ENCODE results near the gene MAOA.
"Not testable (repeated sequence)": the region's sequence is repeated elsewhere in the genome, so short reads cannot be mapped to it uniquely, and the experiment has no call there.

Gene MAOA

GRCh38 chrX:43656005-43656494 lies at the start of gene MAOA:
MAOA (plus strand) TSS chrX:43656299; CDS start chrX:43656342, 43 bp downstream.
- no peak for DNase-seq

- DNase-seq: no peak
Observed at GRCh38 chrX:43612400-43612799, 43.7 kb upstream of the MAOA start.

- DNase-seq: no peak
Observed at GRCh38 chrX:43615660-43616059, 40.4 kb upstream of the MAOA start.

GRCh38 chrX:43618366-43619205 lies 37.5 kb upstream of the MAOA start:
- no peak for DNase-seq

GRCh38 chrX:43619861-43620260 lies 36.2 kb upstream of the MAOA start:
- not testable (repeated sequence) for DNase-seq

GRCh38 chrX:43627147-43627546 lies 29.0 kb upstream of the MAOA start:
- no peak for DNase-seq

GRCh38 chrX:43627669-43628068 lies 28.4 kb upstream of the MAOA start:
- no peak for DNase-seq

- DNase-seq: no peak
Observed at GRCh38 chrX:43629229-43629628, 26.9 kb upstream of the MAOA start.

GRCh38 chrX:43631841-43632240 lies 24.3 kb upstream of the MAOA start:
- DNase-seq: no peak

- DNase-seq: no peak
Observed at GRCh38 chrX:43633081-43633480, 23.0 kb upstream of the MAOA start.

GRCh38 chrX:43633757-43634156 lies 22.3 kb upstream of the MAOA start:
- DNase-seq: no peak

GRCh38 chrX:43640482-43640881 lies 15.6 kb upstream of the MAOA start:
- DNase-seq: no peak

- no peak for DNase-seq
Observed at GRCh38 chrX:43641691-43642090, 14.4 kb upstream of the MAOA start.

- no peak for DNase-seq
Observed at GRCh38 chrX:43643201-43643600, 12.9 kb upstream of the MAOA start.

GRCh38 chrX:43643662-43644061 lies 12.4 kb upstream of the MAOA start:
- DNase-seq: no peak

- peak; percentile 9 to 20 for DNase-seq
Observed at GRCh38 chrX:43644124-43644701, 11.9 kb upstream of the MAOA start.

- no peak for DNase-seq
Observed at GRCh38 chrX:43646800-43647199, 9.3 kb upstream of the MAOA start.

GRCh38 chrX:43654431-43655150 lies 1.5 kb upstream of the MAOA start:
- peak; percentile 42 to 48 for DNase-seq

- no peak for DNase-seq
Observed at GRCh38 chrX:43655151-43656004, 721 bp upstream of the MAOA start.

GRCh38 chrX:43657671-43658070 lies 1.6 kb downstream of the MAOA start:
- DNase-seq: no peak

- no peak for DNase-seq
Observed at GRCh38 chrX:43661521-43662240, 5.6 kb downstream of the MAOA start.

GRCh38 chrX:43663173-43663572 lies 7.1 kb downstream of the MAOA start:
- DNase-seq: no peak
